HFF-Myc (cell line): ENCODE results near the gene YES1.
"Not testable (repeated sequence)": the region's sequence is repeated elsewhere in the genome, so short reads cannot be mapped to it uniquely, and the experiment has no call there.

Source experiments
- DNase-seq: peaks from one replicate; pipeline ENCODE4 v3.0.0-alpha.2; 2011; ENCODE audit warnings: low read depth; ENCODE audit errors: extremely low read depth
- H3K4me3 ChIP-seq: replicated peaks from 2 replicates; pipeline ENCODE4 v1.5.1; 2011; ENCODE audit warnings: low read depth, mild to moderate bottlenecking, control low read depth, low read length
- CTCF ChIP-seq: IDR thresholded peaks from 2 replicates; pipeline ENCODE4 v1.5.1; 2012; ENCODE audit warnings: mild to moderate bottlenecking, low read depth, low read length, control low read depth; ENCODE audit errors: missing control alignments

Gene YES1

GRCh38 chr18:686339-687111 is 125.5 kb downstream of the YES1 start:
- DNase-seq: no peak
- no peak overlapping the region for H3K4me3 ChIP-seq
- TF ChIP-seq CTCF: no peak

GRCh38 chr18:685438-685837 is 126.6 kb downstream of the YES1 start:
- H3K4me3 ChIP-seq: no peak overlapping the region
- no peak for DNase-seq
- no peak for TF ChIP-seq CTCF

DNA sequence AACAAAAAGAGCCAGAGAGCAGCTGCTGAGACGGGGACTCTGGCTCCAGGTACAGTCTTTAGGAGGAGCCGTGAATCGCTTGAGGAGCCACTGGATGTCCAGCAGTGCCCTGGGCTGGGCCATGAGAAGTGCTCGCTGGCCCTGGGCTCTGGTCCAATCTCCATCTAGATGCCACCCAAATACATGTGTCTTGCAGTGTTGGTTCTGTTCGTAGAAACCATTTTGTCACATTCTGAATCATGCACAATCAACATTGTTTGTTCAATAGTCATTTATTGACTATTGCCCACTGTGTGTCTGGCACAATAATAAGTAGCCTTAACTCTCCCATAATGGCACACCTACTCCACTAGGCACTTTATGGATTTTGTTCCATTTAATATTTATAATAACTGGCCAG is 128.5 kb downstream of the YES1 start:
- no peak for TF ChIP-seq CTCF
- DNase-seq: no peak
- no peak overlapping the region for H3K4me3 ChIP-seq

DNA sequence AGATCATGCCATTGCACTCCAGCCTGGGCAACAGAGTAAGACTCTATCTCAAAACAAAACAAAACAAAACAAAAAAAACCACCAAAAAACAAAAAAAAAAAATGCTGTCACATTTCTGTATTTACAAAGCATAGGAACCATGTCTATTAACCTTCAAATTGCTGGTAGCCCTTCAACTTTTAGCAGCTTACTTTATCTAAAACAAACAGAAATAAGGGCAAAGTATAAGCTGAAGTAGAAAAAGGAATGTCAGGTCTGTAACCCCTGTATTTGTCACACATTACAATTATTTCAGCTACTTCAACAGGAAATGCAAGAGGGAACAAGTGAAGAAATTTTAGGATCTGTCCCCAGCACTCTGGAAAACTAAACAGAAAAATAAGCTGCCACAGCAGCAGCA is 129.2 kb downstream of the YES1 start:
- no peak for TF ChIP-seq CTCF
- no peak for DNase-seq
- H3K4me3 ChIP-seq: no peak overlapping the region

DNA sequence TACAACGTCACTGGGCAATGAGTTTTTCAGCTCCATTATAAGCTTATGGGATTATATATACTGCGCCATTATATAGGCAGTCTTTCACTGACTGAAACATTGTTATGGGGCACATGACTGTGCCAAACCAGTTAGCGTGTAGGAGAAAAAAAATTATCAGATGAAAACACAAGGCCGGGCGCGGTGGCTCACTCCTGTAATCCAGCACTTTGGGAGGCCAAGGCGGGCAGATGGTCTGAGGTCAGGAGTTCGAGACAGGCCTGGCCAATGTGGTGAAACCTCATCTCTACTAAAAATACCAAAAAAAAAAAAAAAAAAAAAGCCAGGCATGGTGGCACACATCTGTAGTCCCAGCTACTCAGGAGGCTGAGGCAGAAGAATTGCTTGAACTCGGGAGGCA is 129.6 kb downstream of the YES1 start:
- not testable (repeated sequence) for H3K4me3 ChIP-seq, DNase-seq

DNA sequence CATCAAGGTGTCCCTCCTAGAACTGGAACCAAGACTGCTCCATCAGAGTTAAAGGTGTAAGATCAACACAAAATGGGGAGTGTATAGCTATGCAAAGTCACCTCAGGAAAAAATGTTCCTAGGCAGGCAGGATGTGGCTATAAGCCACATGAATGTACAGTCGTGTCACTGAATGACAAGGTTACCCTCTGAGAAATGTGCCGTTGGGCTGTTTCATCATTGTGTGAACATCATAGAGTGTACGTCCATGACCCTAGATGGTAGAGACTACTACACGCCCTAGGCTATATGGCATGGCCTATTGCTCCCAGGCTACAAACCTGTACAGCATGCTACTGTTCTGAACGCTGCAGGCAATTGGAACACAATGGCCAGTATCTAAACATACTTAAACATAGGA is 130.1 kb downstream of the YES1 start:
- DNase-seq: no peak
- no peak for TF ChIP-seq CTCF
- no peak overlapping the region for H3K4me3 ChIP-seq

DNA sequence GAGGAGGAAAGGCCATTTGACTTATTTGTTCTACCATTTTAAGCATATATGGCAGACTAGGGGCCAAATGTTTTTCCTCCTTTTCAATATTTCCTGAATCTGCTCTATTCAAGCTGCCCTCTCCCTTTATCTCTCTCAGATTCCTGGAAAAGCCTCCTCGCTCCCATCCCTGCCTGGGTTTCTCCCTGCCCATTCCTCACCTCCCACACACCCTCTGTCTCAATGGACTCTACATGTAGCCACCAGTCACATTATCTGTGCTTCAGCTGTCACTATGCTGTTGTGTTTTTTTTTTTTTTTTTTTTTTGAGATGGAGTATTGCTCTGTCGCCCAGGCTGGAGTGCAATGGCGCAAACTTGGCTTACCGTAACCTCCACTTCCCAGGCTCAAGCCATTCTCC is 131.7 kb downstream of the YES1 start:
- H3K4me3 ChIP-seq: no peak overlapping the region
- DNase-seq: no peak
- TF ChIP-seq CTCF: no peak
